ENCODE measurements around the gene PHACTR1. TPM values are rescaled to one million over a fixed set of nuclear protein-coding genes. Genes with fewer than 3 reads are reported as not detected.

The PHACTR1 gene
- total and polyA plus RNA-seq, 2 donors (not counting 1 experiment from before 2014, with no cell fraction given) = 0.60 to 1.2 TPM

DNA sequence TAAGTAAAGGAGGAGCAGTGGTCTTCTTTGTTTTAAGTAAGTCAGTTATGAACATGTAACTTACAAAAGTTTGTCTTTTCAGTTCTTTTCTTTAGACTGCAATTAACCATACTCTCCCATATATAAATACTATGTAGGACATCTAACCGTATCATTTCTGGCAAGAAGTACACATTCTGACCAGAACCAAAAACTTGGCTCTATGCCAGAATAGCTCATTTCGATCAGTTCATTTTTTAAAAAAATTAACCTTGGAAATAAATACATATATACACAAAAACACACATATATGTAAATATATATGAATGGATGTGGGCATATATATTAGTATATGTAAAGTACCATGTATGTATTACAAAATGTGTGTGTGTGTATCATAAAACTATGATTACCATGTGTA lies 145.0 kb downstream of the PHACTR1 start:
- no peaks in the 10 kb centered on the region for H4K20me1 ChIP-seq (ENCODE audit: control insufficient read depth, extremely low read depth, insufficient read depth, low read length)
- H3K4me3 ChIP-seq (replicated peaks in 1 of 4; ENCODE audit: control extremely low read depth in 1 of 4, insufficient read depth in 1 of 4, low read depth in 3 of 4, low read length in 4 of 4) = no peak overlapping the region
- H3K27ac ChIP-seq (ENCODE audit: insufficient read depth, low read length) = no peak overlapping the region
- no peak overlapping the region for H2AFZ ChIP-seq (ENCODE audit: low read length)
- no peaks in the 10 kb centered on the region for H3K79me2 ChIP-seq (ENCODE audit: control insufficient read depth, insufficient read depth, low read length)
- no peak overlapping the region for H3K9ac ChIP-seq (ENCODE audit: insufficient read depth, low read length)
- DNase-seq (ENCODE audit: low read depth in 2 of 2) = no peak
- H3K9me3 ChIP-seq (ENCODE audit: control insufficient read depth, insufficient read depth, low read depth, low read length) = no peaks in the 10 kb centered on the region
- H3K36me3 ChIP-seq (ENCODE audit: control insufficient read depth, insufficient read depth, low read length) = no peaks in the 10 kb centered on the region
- H3K4me1 ChIP-seq (ENCODE audit: control insufficient read depth, extremely low read depth, insufficient read depth, low read length) = no peaks in the 10 kb centered on the region
- TF ChIP-seq EZH2 (IDR thresholded peaks at IDR 0.05; ENCODE audit: low read length, missing control alignments) = no peak
- TF ChIP-seq, protein P1, sequence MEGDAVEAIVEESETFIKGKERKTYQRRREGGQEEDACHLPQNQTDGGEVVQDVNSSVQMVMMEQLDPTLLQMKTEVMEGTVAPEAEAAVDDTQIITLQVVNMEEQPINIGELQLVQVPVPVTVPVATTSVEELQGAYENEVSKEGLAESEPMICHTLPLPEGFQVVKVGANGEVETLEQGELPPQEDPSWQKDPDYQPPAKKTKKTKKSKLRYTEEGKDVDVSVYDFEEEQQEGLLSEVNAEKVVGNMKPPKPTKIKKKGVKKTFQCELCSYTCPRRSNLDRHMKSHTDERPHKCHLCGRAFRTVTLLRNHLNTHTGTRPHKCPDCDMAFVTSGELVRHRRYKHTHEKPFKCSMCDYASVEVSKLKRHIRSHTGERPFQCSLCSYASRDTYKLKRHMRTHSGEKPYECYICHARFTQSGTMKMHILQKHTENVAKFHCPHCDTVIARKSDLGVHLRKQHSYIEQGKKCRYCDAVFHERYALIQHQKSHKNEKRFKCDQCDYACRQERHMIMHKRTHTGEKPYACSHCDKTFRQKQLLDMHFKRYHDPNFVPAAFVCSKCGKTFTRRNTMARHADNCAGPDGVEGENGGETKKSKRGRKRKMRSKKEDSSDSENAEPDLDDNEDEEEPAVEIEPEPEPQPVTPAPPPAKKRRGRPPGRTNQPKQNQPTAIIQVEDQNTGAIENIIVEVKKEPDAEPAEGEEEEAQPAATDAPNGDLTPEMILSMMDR (conservative IDR thresholded peaks at IDR 0.05 in 1 of 2, IDR thresholded peaks at IDR 0.05 in 1 of 2; ENCODE audit: low read depth in 1 of 2, low read length in 2 of 2) = no peak
- H3K4me2 ChIP-seq (ENCODE audit: extremely low read depth, insufficient read depth, low read length) = no peak overlapping the region
- no peaks in the 10 kb centered on the region for H3K27me3 ChIP-seq (ENCODE audit: control insufficient read depth, insufficient read depth, low read length)

DNA sequence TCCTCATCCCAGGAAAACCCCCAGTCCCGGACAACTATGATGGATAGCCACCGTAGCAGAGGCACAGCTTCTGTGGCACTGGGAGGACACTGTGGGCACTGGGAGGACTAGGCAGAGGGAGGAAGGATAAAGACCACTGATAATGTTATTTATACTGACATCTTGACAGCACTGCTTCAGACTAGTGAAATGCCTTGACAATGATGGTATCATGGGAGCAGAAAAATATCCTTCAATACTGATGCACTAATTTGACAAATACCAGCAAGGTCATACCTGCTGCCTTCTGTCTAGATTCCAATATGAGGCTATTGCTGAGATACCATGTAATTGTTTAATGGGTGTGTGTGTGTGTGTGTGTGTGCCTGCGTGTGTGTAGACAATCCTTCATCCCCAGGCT lies 148.6 kb downstream of the PHACTR1 start:
- H3K4me1 ChIP-seq (ENCODE audit: control insufficient read depth, extremely low read depth, insufficient read depth, low read length) = no peaks in the 10 kb centered on the region
- no peak overlapping the region for H3K27ac ChIP-seq (ENCODE audit: insufficient read depth, low read length)
- no peaks in the 10 kb centered on the region for H3K9me3 ChIP-seq (ENCODE audit: control insufficient read depth, insufficient read depth, low read depth, low read length)
- no peaks in the 10 kb centered on the region for H3K27me3 ChIP-seq (ENCODE audit: control insufficient read depth, insufficient read depth, low read length)
- no peaks in the 10 kb centered on the region for H4K20me1 ChIP-seq (ENCODE audit: control insufficient read depth, extremely low read depth, insufficient read depth, low read length)
- no peak overlapping the region for H3K4me3 ChIP-seq (replicated peaks in 1 of 4; ENCODE audit: control extremely low read depth in 1 of 4, insufficient read depth in 1 of 4, low read depth in 3 of 4, low read length in 4 of 4)
- no peak overlapping the region for H3K4me2 ChIP-seq (ENCODE audit: extremely low read depth, insufficient read depth, low read length)
- no peak overlapping the region for H3K9ac ChIP-seq (ENCODE audit: insufficient read depth, low read length)
- no peaks in the 10 kb centered on the region for H3K36me3 ChIP-seq (ENCODE audit: control insufficient read depth, insufficient read depth, low read length)
- no peak for DNase-seq (ENCODE audit: low read depth in 2 of 2)
- no peak overlapping the region for H2AFZ ChIP-seq (ENCODE audit: low read length)
- no peaks in the 10 kb centered on the region for H3K79me2 ChIP-seq (ENCODE audit: control insufficient read depth, insufficient read depth, low read length)
- TF ChIP-seq EZH2 (IDR thresholded peaks at IDR 0.05; ENCODE audit: low read length, missing control alignments) = no peak
- TF ChIP-seq, protein P1 (conservative IDR thresholded peaks at IDR 0.05 in 1 of 2, IDR thresholded peaks at IDR 0.05 in 1 of 2; ENCODE audit: low read depth in 1 of 2, low read length in 2 of 2) = no peak

DNA sequence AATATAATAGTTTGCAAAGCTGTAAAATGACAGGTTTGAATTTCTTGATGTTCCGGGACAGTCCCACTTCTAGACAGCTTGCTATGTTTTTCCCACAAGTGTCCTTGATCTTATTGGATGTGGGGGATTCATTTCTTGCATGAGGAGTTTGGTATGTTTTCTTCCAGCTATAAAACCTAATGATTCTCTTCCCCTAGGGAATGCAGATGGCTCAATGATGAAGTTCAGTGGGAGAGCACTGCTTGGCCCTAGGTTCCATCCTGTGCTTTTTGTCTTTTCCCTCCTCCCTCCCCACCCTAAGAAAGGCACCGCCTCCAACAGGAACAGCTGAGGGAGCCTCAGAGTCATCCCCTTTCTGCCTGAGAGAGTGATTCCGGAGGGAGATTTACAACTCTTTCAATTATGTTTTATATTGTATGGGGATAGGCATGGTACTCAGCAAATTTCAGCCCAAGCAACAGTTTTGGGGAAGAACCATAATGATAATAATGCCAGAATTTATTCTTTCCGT lies 149.2 kb downstream of the PHACTR1 start:
- no peaks in the 10 kb centered on the region for H4K20me1 ChIP-seq (ENCODE audit: control insufficient read depth, extremely low read depth, insufficient read depth, low read length)
- no peak for DNase-seq (ENCODE audit: low read depth in 2 of 2)
- no peak overlapping the region for H2AFZ ChIP-seq (ENCODE audit: low read length)
- H3K4me1 ChIP-seq (ENCODE audit: control insufficient read depth, extremely low read depth, insufficient read depth, low read length) = no peaks in the 10 kb centered on the region
- H3K27ac ChIP-seq (ENCODE audit: insufficient read depth, low read length) = no peak overlapping the region
- no peaks in the 10 kb centered on the region for H3K79me2 ChIP-seq (ENCODE audit: control insufficient read depth, insufficient read depth, low read length)
- H3K27me3 ChIP-seq (ENCODE audit: control insufficient read depth, insufficient read depth, low read length) = no peaks in the 10 kb centered on the region
- H3K9ac ChIP-seq (ENCODE audit: insufficient read depth, low read length) = no peak overlapping the region
- no peak for TF ChIP-seq EZH2 (IDR thresholded peaks at IDR 0.05; ENCODE audit: low read length, missing control alignments)
- TF ChIP-seq, protein P1 (conservative IDR thresholded peaks at IDR 0.05 in 1 of 2, IDR thresholded peaks at IDR 0.05 in 1 of 2; ENCODE audit: low read depth in 1 of 2, low read length in 2 of 2) = no peak
- no peaks in the 10 kb centered on the region for H3K9me3 ChIP-seq (ENCODE audit: control insufficient read depth, insufficient read depth, low read depth, low read length)
- no peak overlapping the region for H3K4me3 ChIP-seq (replicated peaks in 1 of 4; ENCODE audit: control extremely low read depth in 1 of 4, insufficient read depth in 1 of 4, low read depth in 3 of 4, low read length in 4 of 4)
- H3K36me3 ChIP-seq (ENCODE audit: control insufficient read depth, insufficient read depth, low read length) = no peaks in the 10 kb centered on the region
- no peak overlapping the region for H3K4me2 ChIP-seq (ENCODE audit: extremely low read depth, insufficient read depth, low read length)

Measured in fibroblast of lung (primary cell).